CD4-positive, alpha-beta T cell treated with Interleukin-15 for 1 hour (primary cell): ENCODE results near the gene AR.

Source experiments
- DNase-seq: peaks from one replicate; pipeline ENCODE4 v3.0.0-alpha.2; 2020

AR gene

GRCh38 chrX:67543818-67544217 lies at the start of gene AR:
AR (plus strand) TSS chrX:67544021; CDS start chrX:67545147, 1,126 bp downstream.
- no peak for DNase-seq

- DNase-seq, result no peak
These were observed 43.2 kb upstream of the AR start for GRCh38 chrX:67500617-67501016.

DNA sequence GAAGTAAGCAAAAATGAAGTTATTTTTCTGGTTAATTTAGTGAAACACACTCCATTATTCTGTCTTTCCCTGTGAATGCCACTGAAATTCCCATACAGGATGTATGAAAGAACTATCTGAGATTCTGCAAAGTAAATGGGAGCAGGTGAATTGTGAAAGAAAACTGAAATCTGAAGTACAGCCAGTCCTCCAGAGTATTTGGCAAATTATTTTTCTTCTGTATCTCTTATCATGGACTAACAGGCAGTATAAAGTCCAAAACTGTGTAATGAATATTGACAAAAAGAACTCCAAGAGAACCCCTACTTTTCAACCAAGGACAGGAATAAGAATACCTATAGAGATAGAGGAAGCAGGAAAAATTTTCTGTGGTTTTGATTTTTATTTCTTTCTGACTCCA lies 40.8 kb upstream of the AR start:
- DNase-seq, result no peak

- DNase-seq, result no peak
These were observed 40.4 kb upstream of the AR start for GRCh38 chrX:67503453-67503852.

DNA sequence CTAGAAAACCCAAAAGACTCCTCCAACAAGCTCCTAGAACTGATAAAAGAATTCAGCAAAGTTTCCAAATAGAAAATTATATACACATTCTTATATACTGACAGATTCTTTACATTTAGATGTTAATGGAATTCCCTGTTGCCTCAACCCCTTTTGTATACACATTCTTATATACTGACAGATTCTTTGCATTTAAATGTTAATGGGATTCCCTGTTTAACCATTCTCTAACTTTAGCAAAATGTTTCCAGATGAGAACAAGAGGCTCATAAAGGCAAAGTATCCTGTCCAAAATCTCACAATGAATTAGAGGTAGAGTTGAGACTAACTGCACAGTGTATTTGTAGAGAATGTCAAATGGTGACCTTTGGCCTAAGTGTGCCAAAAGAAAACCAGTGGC lies 23.1 kb upstream of the AR start:
- no peak for DNase-seq

DNA sequence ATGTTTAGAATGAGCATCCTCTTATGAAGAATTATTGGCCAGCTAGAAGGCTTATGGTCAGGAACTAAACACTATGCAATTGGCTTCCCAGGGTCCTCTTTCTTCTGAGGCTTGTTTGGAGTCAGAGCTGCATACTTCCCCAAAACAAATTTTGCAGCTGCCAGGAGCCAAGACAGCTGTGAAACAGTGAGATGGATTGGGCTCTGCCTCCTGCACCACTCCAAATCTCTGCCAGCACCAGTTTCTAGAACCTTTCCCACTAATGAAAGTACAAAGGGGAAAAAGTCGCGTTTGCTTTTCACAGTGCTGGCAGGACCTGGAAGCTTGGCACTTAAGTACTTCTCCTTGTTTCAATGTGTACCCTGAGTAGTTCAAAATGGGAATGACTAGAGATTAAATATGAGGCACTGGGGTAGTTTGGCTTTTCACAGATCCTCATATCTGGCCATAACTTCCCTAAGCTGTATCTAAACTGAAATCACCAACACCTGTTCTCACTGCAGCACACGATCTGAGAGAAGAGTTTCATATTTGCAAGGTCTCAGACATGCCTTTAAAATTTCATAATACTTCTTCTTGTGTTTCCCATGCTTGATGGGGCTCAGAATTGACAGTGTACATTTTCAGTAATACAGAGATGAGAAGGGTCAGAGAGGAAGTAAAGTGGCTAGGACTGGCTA lies 20.7 kb upstream of the AR start:
- DNase-seq, result no peak

- no peak for DNase-seq
These were observed 19.9 kb upstream of the AR start for GRCh38 chrX:67523932-67524331.

- no peak for DNase-seq
These were observed 19.4 kb upstream of the AR start for GRCh38 chrX:67524428-67524827.

DNA sequence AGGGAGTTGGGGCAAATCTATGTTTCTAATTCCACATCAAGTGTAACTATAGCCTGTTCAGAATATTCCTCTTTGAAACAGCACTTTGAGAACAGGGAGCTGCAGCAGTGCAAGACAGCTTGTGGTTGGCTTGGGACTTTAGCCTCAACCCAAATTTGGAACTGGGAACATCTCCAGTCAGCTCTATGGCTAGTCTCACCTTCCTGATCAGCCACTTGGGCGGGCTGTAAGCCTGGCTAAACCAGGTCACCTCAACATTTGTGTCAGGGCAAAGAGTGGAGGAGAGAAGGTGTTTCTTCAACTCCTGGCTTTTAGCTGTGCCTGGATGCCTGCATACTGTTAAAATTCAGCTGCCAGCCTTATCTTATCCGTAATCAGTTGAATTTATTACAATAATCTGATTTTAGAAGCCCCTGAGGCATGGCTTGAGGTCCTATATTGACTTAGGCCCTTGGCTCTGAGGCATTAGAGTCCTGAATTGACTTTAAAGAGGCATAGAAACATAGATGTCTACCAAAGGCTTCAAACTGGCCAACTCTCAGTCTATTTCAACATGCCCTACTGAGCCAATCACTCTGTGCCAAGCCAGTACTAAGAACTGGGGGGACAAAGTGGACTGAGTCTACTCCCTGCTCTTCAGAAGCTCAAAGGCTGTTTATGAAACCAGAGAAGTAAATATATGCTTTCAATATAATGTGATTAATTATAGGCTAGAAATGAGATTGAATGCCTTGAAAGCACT lies 18.7 kb upstream of the AR start:
- DNase-seq, result no peak

DNA sequence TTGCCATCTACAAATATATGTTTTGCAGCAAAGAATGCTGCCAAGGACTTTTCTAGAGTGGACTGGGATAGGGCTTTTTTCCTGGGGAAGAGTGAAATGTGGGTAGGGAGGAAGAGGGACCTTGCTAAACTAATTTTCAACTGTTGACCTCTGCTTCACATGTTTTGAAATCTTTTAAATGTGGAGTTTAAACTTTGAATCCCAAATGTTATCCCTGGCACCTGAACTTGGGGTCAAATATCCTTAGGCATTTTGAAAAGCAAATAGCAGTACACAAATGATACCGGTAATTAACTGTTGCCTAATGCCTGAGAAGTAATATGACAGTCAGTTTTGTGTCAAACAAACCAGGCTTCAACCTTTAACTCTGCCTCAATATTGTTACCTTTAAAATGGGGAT lies 7.3 kb upstream of the AR start:
- no peak for DNase-seq

DNA sequence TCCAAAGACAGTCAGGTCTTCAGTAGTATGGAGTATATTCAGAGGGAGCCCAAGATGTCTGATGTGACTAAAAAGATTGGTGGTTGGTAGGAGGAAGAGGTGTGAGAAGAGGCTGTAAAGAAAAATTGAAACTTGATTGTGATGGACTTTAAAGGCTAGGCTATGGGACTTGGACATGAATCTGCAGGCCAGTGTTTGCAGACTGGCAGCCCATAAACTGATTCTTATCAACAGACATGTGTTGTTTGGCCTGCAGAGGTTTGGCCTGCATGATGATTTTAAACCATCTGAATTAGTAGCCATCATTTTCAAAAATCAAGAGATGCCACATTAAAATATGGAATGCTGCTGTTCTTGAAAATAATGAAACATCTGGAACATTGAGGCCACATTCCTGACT lies 5.4 kb upstream of the AR start:
- no peak for DNase-seq

- DNase-seq, result no peak
These were observed 637 bp downstream of the AR start for GRCh38 chrX:67544281-67545035.

GRCh38 chrX:67545036-67545821 lies 1.4 kb downstream of the AR start:
- no peak for DNase-seq

GRCh38 chrX:67545893-67546495 lies 2.2 kb downstream of the AR start:
- DNase-seq, result no peak

GRCh38 chrX:67546496-67547423 lies 2.9 kb downstream of the AR start:
- no peak for DNase-seq

- peak; percentile 23 for DNase-seq
These were observed 11.9 kb downstream of the AR start for GRCh38 chrX:67555578-67556203.

GRCh38 chrX:67558267-67558666 lies 14.4 kb downstream of the AR start:
- no peak for DNase-seq

- no peak for DNase-seq
These were observed 19.9 kb downstream of the AR start for GRCh38 chrX:67563469-67564448.

DNA sequence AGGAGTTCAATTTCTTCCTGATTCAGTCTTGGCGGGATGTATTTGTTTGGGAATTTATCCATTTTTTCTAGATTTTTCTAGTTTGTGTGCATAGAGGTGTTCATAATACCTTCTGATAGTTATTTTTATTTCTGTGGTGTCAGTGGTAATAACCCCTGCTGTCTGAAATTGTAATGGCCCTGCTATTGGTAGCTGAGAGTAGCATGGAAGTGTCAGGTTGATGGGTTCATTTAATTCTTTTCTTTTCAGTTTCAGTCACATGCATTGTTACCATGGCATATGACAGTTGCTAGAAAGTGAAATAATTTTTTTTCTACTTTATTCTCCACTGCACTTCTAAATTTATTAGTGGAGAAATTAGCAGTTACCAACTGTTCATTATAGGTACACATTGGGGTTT lies 20.7 kb downstream of the AR start:
- no peak for DNase-seq

- DNase-seq, result no peak
These were observed 24.9 kb downstream of the AR start for GRCh38 chrX:67568769-67569168.
